Natural killer cell (primary cell): ENCODE results near the gene NRAP. TPM values are rescaled to one million over a fixed set of nuclear protein-coding genes. Genes with fewer than 3 reads are reported as not detected.

ENCODE experiments used
- ATAC-seq, 3 donors: fragments of 150-1000 bp in 2 of 3; fragments of 200-7000 bp in 1 of 3; cut with Tn5 transposase; 1 replicate in 1 of 3; 2 replicates in 2 of 3; pipeline ENCODE4 v1.10.0; 2021; ENCODE audit warnings: mild to moderate bottlenecking in 2 of 3, moderate library complexity in 2 of 3
- DNase-seq, 2 donors: peaks; one replicate each; pipeline versions ENCODE4 v3.0.0 to v3.0.0-alpha.2; 2013 to 2021; ENCODE audit warnings: mixed read lengths in 1 of 2
- H3K27ac ChIP-seq: one replicate; pipeline ENCODE4 v1.5.1; 2013; ENCODE audit warnings: mild to moderate bottlenecking, low read length
- H3K27me3 ChIP-seq: one replicate; pipeline ENCODE4 v1.6.1; 2013; ENCODE audit warnings: low read length; ENCODE audit not compliant: control insufficient read depth, insufficient read depth
- H3K36me3 ChIP-seq: one replicate; pipeline ENCODE4 v1.6.1; 2013; ENCODE audit warnings: low read length; ENCODE audit not compliant: control insufficient read depth, insufficient read depth
- H3K4me1 ChIP-seq: one replicate; pipeline ENCODE4 v1.6.1; 2013; ENCODE audit warnings: low read length; ENCODE audit not compliant: control insufficient read depth, insufficient read depth
- H3K4me3 ChIP-seq: one replicate; pipeline ENCODE4 v1.5.1; 2013; ENCODE audit warnings: low read length
- H3K9me3 ChIP-seq: one replicate; pipeline ENCODE4 v1.6.1; 2013; ENCODE audit warnings: low read length; ENCODE audit not compliant: control insufficient read depth, insufficient read depth
- H3K27ac Mint-ChIP-seq, 2 donors: one replicate each; pipeline ENCODE4 v1.8.0; 2022; ENCODE audit warnings: mild to moderate bottlenecking in 2 of 2, mixed read lengths in 2 of 2, moderate library complexity in 1 of 2
- H3K27me3 Mint-ChIP-seq, 2 donors: one replicate each; pipeline ENCODE4 v1.8.0; 2022; ENCODE audit warnings: low read depth in 2 of 2, mixed read lengths in 2 of 2
- H3K36me3 Mint-ChIP-seq: one replicate; pipeline ENCODE4 v1.8.0; 2022; ENCODE audit warnings: mixed read lengths
- H3K4me1 Mint-ChIP-seq, 2 donors: one replicate each; pipeline ENCODE4 v1.8.0; 2022; ENCODE audit warnings: mixed read lengths in 2 of 2
- H3K4me3 Mint-ChIP-seq: one replicate; pipeline ENCODE4 v1.8.0; 2022; ENCODE audit warnings: mild to moderate bottlenecking, moderate library complexity, mixed read lengths
- H3K9me3 Mint-ChIP-seq, 2 donors: one replicate each; pipeline ENCODE4 v1.8.0; 2022; ENCODE audit warnings: mixed read lengths in 2 of 2
- WGBS: methylation state at CpG from one replicate; pipeline ENCODE4 v1.1.7; 2013; ENCODE audit warnings: missing lambda C conversion rate; ENCODE audit not compliant: insufficient coverage; 5-methylcytosine and 5-hydroxymethylcytosine counted together
- intact Hi-C: fragments of 100-400 bp; cut with micrococcal nuclease; formaldehyde crosslinking; loops from one replicate; pipeline ENCODE4 v1.14.2; 2022
- total RNA-seq, 4 donors: library from RNA; stranded (reverse); fragments of 120-200 nt in 1 of 4; gene quantifications; one replicate each; pipeline versions ENCODE4 v1.2.3 to v1.2.4, GENCODE V29; 2013 to 2022
- TF ChIP-seq, protein P1 (sequence below): fragments of 200-600 bp; IDR thresholded peaks from one replicate; pipeline ENCODE4 v1.8.0; 2022; ENCODE audit warnings: antibody characterized with exemption

The NRAP gene
- total RNA-seq, 3 donors from 2014 or later (not counting 1 experiment from before 2014, with no cell fraction given) = not detected

DNA sequence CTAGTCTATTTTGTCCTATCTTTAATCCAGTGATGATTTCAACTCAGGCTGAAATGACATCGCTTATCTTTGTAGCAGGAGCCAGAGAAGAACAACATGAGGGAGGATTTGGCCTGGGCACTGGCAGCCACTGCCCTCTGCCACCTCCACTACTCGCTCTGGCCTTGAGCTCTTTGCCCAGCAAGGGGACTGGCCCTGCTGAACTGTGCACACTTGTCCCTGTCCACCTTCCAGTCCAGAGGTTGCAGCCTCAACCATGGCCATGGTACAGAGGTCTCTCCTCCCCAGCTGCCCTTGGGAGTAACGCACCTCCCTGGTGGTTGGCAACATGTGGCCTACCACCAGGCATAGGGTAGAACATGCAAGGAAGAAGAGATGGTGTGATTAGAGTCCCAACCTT lies 102.6 kb downstream of the NRAP start:
- no peak for ATAC-seq
- H3K9me3 ChIP-seq = no peaks in the 10 kb centered on the region
- Mint-ChIP-seq H3K9me3 (no peaks in the 10 kb centered on the region), H3K4me1 (peaks cover 7 to 10% of the 10 kb centered on the region in 2 donors), H3K4me3 (no peak overlapping the region), H3K27me3 (peaks cover 3 to 12% of the 10 kb centered on the region in 2 donors), H3K36me3 (no peaks in the 10 kb centered on the region), H3K27ac (no peak overlapping the region)
- intact Hi-C loops = no loop called here
- no peak for DNase-seq
- no peak overlapping the region for H3K4me3 ChIP-seq
- TF ChIP-seq, protein P1, sequence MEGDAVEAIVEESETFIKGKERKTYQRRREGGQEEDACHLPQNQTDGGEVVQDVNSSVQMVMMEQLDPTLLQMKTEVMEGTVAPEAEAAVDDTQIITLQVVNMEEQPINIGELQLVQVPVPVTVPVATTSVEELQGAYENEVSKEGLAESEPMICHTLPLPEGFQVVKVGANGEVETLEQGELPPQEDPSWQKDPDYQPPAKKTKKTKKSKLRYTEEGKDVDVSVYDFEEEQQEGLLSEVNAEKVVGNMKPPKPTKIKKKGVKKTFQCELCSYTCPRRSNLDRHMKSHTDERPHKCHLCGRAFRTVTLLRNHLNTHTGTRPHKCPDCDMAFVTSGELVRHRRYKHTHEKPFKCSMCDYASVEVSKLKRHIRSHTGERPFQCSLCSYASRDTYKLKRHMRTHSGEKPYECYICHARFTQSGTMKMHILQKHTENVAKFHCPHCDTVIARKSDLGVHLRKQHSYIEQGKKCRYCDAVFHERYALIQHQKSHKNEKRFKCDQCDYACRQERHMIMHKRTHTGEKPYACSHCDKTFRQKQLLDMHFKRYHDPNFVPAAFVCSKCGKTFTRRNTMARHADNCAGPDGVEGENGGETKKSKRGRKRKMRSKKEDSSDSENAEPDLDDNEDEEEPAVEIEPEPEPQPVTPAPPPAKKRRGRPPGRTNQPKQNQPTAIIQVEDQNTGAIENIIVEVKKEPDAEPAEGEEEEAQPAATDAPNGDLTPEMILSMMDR = no peak
- H3K4me1 ChIP-seq = peaks cover 4% of the 10 kb centered on the region
- no peaks in the 10 kb centered on the region for H3K27me3 ChIP-seq
- no peaks in the 10 kb centered on the region for H3K36me3 ChIP-seq
- no peak overlapping the region for H3K27ac ChIP-seq
- 78% methylated on average over 3 of the region's 3 CpGs for WGBS

DNA sequence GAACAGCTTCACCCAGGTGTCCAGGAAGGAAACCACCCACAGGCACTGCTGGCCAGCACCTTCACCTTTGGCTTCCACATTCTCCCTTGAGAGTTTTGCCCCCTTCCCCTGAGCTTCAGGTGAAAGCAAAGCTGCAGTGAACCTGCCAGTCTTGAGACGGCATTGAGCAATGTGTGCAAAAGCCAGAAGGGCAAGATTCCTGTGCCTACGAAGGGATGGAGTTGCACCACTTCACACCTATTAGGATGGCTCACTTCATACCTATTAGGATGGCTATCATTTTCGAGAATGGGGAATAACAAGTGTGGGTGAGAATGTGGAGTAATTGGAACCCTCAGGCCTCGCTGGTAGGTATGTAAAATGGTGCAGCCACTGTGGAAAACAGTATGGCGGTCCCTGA lies 103.8 kb downstream of the NRAP start:
- Mint-ChIP-seq H3K9me3 (no peaks in the 10 kb centered on the region), H3K36me3 (no peaks in the 10 kb centered on the region), H3K27ac (no peak overlapping the region), H3K4me3 (no peak overlapping the region), H3K4me1 (peaks cover 7 to 10% of the 10 kb centered on the region in 2 donors), H3K27me3 (peaks cover 3 to 12% of the 10 kb centered on the region in 2 donors)
- ATAC-seq (no peak), DNase-seq (no peak)
- no peaks in the 10 kb centered on the region for H3K27me3 ChIP-seq
- no peak overlapping the region for H3K4me3 ChIP-seq
- H3K4me1 ChIP-seq = peaks cover 4% of the 10 kb centered on the region
- 75% methylated on average over 4 of the region's 5 CpGs for WGBS
- intact Hi-C loops = no loop called here
- no peak overlapping the region for H3K27ac ChIP-seq
- no peaks in the 10 kb centered on the region for H3K9me3 ChIP-seq
- no peaks in the 10 kb centered on the region for H3K36me3 ChIP-seq
- TF ChIP-seq, protein P1 = no peak

DNA sequence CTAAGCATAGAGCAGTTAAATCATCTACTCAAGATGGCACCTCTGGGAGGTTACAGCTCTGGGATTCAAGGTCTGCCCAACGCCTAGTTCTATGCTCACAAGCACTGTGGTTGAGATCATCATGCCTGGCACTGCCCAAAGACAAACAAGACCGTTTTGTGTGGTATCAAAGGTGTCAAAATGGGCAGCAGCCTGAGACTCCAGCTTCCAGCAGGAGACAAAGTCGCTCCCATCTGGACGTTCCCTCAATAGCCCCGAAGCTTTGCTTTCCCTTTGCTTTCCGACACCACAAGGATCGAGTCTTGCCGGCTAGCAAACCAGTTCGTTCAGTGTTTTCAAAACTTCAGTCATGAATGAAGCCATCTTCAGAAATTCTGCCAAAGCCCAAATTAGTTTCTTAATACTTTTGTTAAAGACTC lies 105.9 kb downstream of the NRAP start:
- H3K27ac Mint-ChIP-seq = no peak overlapping the region
- TF ChIP-seq, protein P1 = no peak
- H3K36me3 Mint-ChIP-seq = no peaks in the 10 kb centered on the region
- Histone ChIP-seq H3K9me3 (no peaks in the 10 kb centered on the region), H3K4me3 (no peak overlapping the region), H3K27me3 (no peaks in the 10 kb centered on the region), H3K36me3 (no peaks in the 10 kb centered on the region), H3K4me1 (no peaks in the 10 kb centered on the region), H3K27ac (no peak overlapping the region)
- H3K9me3 Mint-ChIP-seq = no peaks in the 10 kb centered on the region
- 59% methylated on average over 9 of the region's 9 CpGs for WGBS
- peaks cover under 1 to 2% of the 10 kb centered on the region in 2 donors for H3K4me1 Mint-ChIP-seq
- DNase-seq = no peak
- intact Hi-C loops = no loop called here
- no peak overlapping the region for H3K4me3 Mint-ChIP-seq
- ATAC-seq = no peak
- H3K27me3 Mint-ChIP-seq = peaks cover 11 to 19% of the 10 kb centered on the region in 2 donors

DNA sequence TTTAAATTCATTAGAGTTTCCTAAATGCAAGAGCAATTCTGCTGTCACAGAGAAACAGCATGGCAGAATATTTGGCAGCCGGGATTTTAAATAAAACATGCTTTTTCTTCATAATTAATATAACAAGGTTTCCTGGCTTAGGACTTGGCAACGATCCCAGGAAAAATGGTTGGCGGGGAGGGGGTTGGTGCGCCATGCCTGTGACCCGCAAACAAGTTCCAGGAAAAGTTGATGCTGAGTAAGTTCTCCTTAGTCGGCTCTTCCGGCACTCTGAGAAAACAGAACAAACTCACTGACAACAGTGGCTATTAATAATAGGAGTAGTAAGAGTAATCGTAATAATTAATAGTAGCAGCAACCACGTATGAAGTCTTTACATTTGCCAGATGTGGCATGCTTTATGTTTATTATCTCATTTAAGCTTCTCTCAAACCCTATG lies 106.4 kb downstream of the NRAP start:
- H3K4me3 ChIP-seq = no peak overlapping the region
- Mint-ChIP-seq H3K27ac (no peak overlapping the region), H3K4me3 (no peak overlapping the region), H3K36me3 (no peaks in the 10 kb centered on the region), H3K9me3 (no peaks in the 10 kb centered on the region), H3K27me3 (peaks cover 11 to 19% of the 10 kb centered on the region in 2 donors), H3K4me1 (no peaks in the 10 kb centered on the region)
- H3K36me3 ChIP-seq = no peaks in the 10 kb centered on the region
- H3K4me1 ChIP-seq = no peaks in the 10 kb centered on the region
- no peak for ATAC-seq
- TF ChIP-seq, protein P1 = no peak
- intact Hi-C loops = no loop called here
- H3K27me3 ChIP-seq = no peaks in the 10 kb centered on the region
- H3K9me3 ChIP-seq = no peaks in the 10 kb centered on the region
- no peak overlapping the region for H3K27ac ChIP-seq
- no peak for DNase-seq
- WGBS = 24% methylated on average over 6 of the region's 9 CpGs
